ENCODE measurements around the gene WHRN. TPM values are rescaled to one million over a fixed set of nuclear protein-coding genes. Genes with fewer than 3 reads are reported as not detected.

WHRN gene
- total and polyA plus RNA-seq, 2 donors from 2014 or later, result 4.4 to 14.8 TPM

DNA sequence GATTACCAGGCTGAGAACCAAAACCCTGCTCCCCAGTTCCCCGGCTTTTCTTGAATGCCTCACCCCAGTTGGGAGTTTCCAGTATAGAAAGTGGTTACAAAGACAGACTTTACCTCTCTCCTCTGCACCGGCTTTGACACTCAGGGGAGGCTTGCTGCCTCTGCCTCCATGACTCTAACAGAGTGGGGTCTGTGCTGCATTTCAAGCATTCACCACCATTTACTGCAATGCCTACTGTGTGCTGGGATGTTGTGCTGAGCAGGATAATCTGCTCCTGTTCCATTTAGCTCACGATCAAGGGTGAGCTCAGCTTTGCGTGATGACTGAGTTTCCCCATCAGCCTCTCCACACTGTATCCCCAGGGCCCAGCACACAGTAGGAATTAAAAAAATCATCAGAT is 77.6 kb downstream of the WHRN start:
- H3K4me3 ChIP-seq (ENCODE audit: low read length in 3 of 3), result no peak overlapping the region
- no peak overlapping the region for H3K9ac ChIP-seq (ENCODE audit: low read length in 3 of 3)
- H3K9me3 ChIP-seq (ENCODE audit: control insufficient read depth in 2 of 3, insufficient read depth in 1 of 3, low read length in 3 of 3), result no peaks in the 10 kb centered on the region
- intact Hi-C loops (cut with DNase I), result no loop called here
- DNase-seq (no peak), FAIRE-seq (no peak)
- H3K4me1 ChIP-seq (ENCODE audit: control insufficient read depth in 2 of 3, insufficient read depth in 2 of 3, low read depth in 1 of 3, low read length in 3 of 3), result no peaks in the 10 kb centered on the region
- no peaks in the 10 kb centered on the region for H3K27me3 ChIP-seq (ENCODE audit: control insufficient read depth, insufficient read depth, low read length)
- TF ChIP-seq, protein P1, sequence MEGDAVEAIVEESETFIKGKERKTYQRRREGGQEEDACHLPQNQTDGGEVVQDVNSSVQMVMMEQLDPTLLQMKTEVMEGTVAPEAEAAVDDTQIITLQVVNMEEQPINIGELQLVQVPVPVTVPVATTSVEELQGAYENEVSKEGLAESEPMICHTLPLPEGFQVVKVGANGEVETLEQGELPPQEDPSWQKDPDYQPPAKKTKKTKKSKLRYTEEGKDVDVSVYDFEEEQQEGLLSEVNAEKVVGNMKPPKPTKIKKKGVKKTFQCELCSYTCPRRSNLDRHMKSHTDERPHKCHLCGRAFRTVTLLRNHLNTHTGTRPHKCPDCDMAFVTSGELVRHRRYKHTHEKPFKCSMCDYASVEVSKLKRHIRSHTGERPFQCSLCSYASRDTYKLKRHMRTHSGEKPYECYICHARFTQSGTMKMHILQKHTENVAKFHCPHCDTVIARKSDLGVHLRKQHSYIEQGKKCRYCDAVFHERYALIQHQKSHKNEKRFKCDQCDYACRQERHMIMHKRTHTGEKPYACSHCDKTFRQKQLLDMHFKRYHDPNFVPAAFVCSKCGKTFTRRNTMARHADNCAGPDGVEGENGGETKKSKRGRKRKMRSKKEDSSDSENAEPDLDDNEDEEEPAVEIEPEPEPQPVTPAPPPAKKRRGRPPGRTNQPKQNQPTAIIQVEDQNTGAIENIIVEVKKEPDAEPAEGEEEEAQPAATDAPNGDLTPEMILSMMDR (IDR thresholded peaks at IDR 0.05; ENCODE audit: borderline replicate concordance, extremely low read depth, insufficient read depth), result no peak
- H3K27ac ChIP-seq (ENCODE audit: low read depth in 2 of 2, low read length in 2 of 2), result no peak overlapping the region
- no peaks in the 10 kb centered on the region for H3K36me3 ChIP-seq (ENCODE audit: control insufficient read depth in 2 of 3, insufficient read depth in 3 of 3, low read length in 3 of 3)

DNA sequence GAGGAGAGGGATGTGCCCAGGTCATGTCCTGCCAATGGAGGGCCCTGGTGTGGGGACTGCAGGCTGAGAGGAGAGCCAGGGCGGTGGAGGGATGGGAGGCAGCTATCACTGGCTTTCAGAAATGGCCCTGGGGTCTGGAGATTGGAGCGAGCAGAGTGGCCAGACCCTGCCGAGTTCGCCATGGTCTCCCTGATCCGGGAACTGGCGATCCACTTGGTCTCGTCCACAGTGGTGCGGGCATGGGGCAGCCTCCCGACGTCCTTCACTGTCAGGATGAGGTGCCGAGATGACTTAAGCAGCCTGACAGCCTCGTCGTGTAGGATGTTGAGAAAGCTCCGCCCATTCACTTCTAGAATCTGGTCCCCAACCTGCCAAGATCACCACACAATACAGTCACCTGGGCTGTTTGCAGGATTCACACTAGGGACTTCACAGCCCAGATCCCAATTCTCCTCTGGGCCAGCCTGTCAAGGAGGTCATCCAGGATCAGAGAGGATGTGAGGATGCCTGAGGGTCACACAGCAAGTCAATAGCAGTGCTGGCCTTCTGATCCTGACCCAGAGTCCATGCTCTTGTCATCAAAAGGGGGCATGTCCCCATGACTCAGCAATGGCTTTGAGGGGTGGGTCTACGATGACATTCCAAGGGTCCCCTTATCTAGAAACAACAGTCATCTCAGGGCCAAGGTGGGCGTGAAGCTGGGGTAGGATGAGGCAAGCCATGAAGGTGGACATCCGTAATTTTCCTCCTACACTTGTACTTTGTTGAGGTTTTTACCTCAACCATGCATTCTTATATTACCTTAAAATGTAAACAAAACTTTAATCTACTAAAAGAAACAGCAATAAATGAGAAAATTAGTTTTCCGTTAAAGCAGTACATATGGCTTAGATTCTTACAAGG is 79.0 kb downstream of the WHRN start:
- Histone ChIP-seq H3K9me3 (ENCODE audit: control insufficient read depth in 2 of 3, insufficient read depth in 1 of 3, low read length in 3 of 3) (no peaks in the 10 kb centered on the region), H3K36me3 (ENCODE audit: control insufficient read depth in 2 of 3, insufficient read depth in 3 of 3, low read length in 3 of 3) (no peaks in the 10 kb centered on the region), H3K27ac (ENCODE audit: low read depth in 2 of 2, low read length in 2 of 2) (no peak overlapping the region), H3K27me3 (ENCODE audit: control insufficient read depth, insufficient read depth, low read length) (no peaks in the 10 kb centered on the region), H3K4me1 (ENCODE audit: control insufficient read depth in 2 of 3, insufficient read depth in 2 of 3, low read depth in 1 of 3, low read length in 3 of 3) (no peaks in the 10 kb centered on the region), H3K9ac (ENCODE audit: low read length in 3 of 3) (no peak overlapping the region), H3K4me3 (ENCODE audit: low read length in 3 of 3) (no peak overlapping the region)
- FAIRE-seq (no peak), DNase-seq (no peak)
- TF ChIP-seq, protein P1 (IDR thresholded peaks at IDR 0.05; ENCODE audit: borderline replicate concordance, extremely low read depth, insufficient read depth), result no peak
- intact Hi-C loops (cut with DNase I), result no loop called here

DNA sequence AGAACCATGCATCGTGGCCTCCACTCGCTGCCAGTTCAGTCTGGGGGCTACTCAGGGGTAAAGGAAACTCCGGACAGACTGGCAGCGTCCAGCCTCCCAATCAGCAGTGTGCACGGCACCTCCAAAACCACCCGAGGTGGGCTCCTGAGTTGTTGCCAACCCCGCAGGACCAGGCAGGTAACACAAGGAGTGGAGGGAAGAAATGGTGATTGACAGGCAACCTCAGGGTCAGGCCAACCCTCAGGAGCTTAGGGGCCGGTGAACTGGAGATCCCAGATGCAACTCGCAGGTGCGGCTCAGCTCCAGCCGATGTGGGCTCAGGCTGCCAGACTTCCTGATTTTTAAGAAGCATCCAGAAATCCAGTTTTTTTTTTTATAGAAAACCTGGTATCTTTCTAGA is 80.1 kb downstream of the WHRN start:
- TF ChIP-seq, protein P1 (IDR thresholded peaks at IDR 0.05; ENCODE audit: borderline replicate concordance, extremely low read depth, insufficient read depth), result no peak
- intact Hi-C loops (cut with DNase I), result no loop called here
- no peak for FAIRE-seq

More for the DNA sequence above, 80.1 kb downstream of the WHRN start:
- no peak overlapping the region for H3K27ac ChIP-seq (ENCODE audit: low read depth in 2 of 2, low read length in 2 of 2)
- no peaks in the 10 kb centered on the region for H3K36me3 ChIP-seq (ENCODE audit: control insufficient read depth in 2 of 3, insufficient read depth in 3 of 3, low read length in 3 of 3)
- no peak overlapping the region for H3K9ac ChIP-seq (ENCODE audit: low read length in 3 of 3)
- no peak overlapping the region for H3K4me3 ChIP-seq (ENCODE audit: low read length in 3 of 3)
- no peaks in the 10 kb centered on the region for H3K9me3 ChIP-seq (ENCODE audit: control insufficient read depth in 2 of 3, insufficient read depth in 1 of 3, low read length in 3 of 3)
- no peaks in the 10 kb centered on the region for H3K4me1 ChIP-seq (ENCODE audit: control insufficient read depth in 2 of 3, insufficient read depth in 2 of 3, low read depth in 1 of 3, low read length in 3 of 3)
- DNase-seq, result no peak
- H3K27me3 ChIP-seq (ENCODE audit: control insufficient read depth, insufficient read depth, low read length), result no peaks in the 10 kb centered on the region

Data from kidney (tissue), 14 donors.